GM20431 (cell line): ENCODE results near the gene COQ5.
"Not testable (repeated sequence)": the region's sequence is repeated elsewhere in the genome, so short reads cannot be mapped to it uniquely, and the experiment has no call there.

ENCODE experiments used
- in situ Hi-C: fragments of 300-500 bp; cut with MseI, MboI; formaldehyde crosslinking; loops from one replicate; pipeline ENCODE4 v1.15.0; 2020; ENCODE audit warnings: low sequenced_read_pairs; ENCODE audit not compliant: unreplicated experiment

Gene COQ5

GRCh38 chr12:120530418-120530761 is 1.4 kb upstream of the COQ5 start:
- in situ Hi-C loops: not testable (repeated sequence)

- in situ Hi-C loops: no loop called here
These were observed 871 bp upstream of the COQ5 start for GRCh38 chr12:120529641-120530417.

GRCh38 chr12:120522568-120522967 is 6.4 kb downstream of the COQ5 start:
- in situ Hi-C loops: no loop called here

- in situ Hi-C loops: not testable (repeated sequence)
These were observed 9.6 kb downstream of the COQ5 start for GRCh38 chr12:120519324-120519723.

- in situ Hi-C loops: no loop called here
These were observed 13.5 kb downstream of the COQ5 start for GRCh38 chr12:120515496-120515895.

- in situ Hi-C loops: no loop called here
These were observed 15.0 kb downstream of the COQ5 start for GRCh38 chr12:120514002-120514401.

- in situ Hi-C loops: no loop called here
These were observed 20.4 kb downstream of the COQ5 start for GRCh38 chr12:120508537-120508936.

- in situ Hi-C loops: no loop called here
These were observed 24.4 kb downstream of the COQ5 start for GRCh38 chr12:120504587-120504986.

GRCh38 chr12:120500581-120500980 is 28.4 kb downstream of the COQ5 start:
- in situ Hi-C loops: no loop called here

GRCh38 chr12:120498870-120499515 is 30.0 kb downstream of the COQ5 start:
- in situ Hi-C loops: no loop called here

- in situ Hi-C loops: no loop called here
These were observed 31.3 kb downstream of the COQ5 start for GRCh38 chr12:120497524-120498150.

GRCh38 chr12:120496413-120497340 is 32.3 kb downstream of the COQ5 start:
- in situ Hi-C loops: no loop called here

GRCh38 chr12:120495731-120496412 is 33.1 kb downstream of the COQ5 start, which contains the start of gene DYNLL1:
DYNLL1 (plus strand) TSS chr12:120496113; CDS start chr12:120496422, 309 bp downstream.
- in situ Hi-C loops: no loop called here

- in situ Hi-C loops: no loop called here
These were observed 33.7 kb downstream of the COQ5 start for GRCh38 chr12:120495186-120495730.

- in situ Hi-C loops: no loop called here
These were observed 38.0 kb downstream of the COQ5 start for GRCh38 chr12:120490833-120491512.

- in situ Hi-C loops: no loop called here
These were observed 38.6 kb downstream of the COQ5 start for GRCh38 chr12:120490325-120490724.

- in situ Hi-C loops: no loop called here
These were observed 39.9 kb downstream of the COQ5 start for GRCh38 chr12:120489018-120489417.

GRCh38 chr12:120488057-120488640 is 40.8 kb downstream of the COQ5 start:
- in situ Hi-C loops: no loop called here
